HG03139 (cell line): ENCODE data around the gene PPP1CA.
"Not testable (repeated sequence)": the region's sequence is repeated elsewhere in the genome, so short reads cannot be mapped to it uniquely, and the experiment has no call there.

Source experiments
- ATAC-seq: cut with Tn5 transposase; IDR thresholded peaks from one replicate; pipeline ENCODE4 v1.9.1; 2021; ENCODE audit not compliant: unreplicated experiment

PPP1CA gene

DNA sequence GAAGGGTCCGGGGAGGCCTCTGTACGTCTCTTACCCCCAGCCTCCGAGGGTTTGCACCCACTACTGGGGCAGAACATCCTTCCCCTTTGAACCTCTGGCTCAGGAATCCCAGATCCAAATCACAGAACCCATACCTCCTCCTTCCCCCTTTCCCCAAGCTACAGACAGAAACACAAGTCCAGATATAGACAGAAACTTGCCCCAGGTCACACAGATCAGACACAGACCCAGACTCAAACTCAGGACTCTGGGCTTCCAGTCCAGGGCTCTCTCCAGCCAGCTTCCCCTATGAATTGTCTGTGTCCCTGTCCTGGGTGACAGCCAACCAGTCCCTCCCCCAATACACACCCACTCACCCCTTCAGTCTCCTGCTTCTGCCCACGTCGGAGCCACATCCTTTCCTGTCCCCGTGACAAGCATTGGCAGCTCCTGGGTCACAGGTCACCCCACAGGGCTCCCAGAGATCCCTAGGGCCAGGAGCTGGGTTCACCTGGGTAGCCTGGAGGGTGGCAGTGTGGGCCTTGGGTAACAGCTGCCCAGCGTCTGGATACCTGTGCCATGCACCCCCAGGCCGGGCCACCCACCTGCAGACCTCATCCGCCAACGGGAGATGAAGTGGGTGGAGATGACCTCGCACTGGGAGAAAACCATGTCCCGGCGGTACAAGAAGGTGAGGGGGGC is 3.0 kb upstream of the PPP1CA start:
- no peak for ATAC-seq

DNA sequence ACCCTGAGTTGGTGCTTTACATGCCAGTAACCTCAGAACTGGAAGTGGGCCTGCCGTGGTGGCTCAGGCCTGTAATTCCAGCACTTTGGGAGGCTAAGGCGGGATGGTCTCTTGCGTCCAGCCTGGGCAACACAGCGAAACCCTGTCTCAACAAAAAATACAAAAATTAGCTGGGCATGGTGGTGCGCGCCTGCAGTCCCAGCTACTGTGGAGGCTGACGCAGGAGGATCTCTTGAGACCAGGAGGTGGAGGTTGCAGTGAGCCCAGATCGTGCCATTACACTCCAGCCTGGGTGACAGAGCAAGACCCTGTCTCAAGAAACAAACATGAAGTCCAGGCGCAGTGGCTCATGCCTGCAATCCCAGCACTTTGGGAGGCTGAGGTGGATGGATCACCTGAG is 1.4 kb upstream of the PPP1CA start:
- not testable (repeated sequence) for ATAC-seq

DNA sequence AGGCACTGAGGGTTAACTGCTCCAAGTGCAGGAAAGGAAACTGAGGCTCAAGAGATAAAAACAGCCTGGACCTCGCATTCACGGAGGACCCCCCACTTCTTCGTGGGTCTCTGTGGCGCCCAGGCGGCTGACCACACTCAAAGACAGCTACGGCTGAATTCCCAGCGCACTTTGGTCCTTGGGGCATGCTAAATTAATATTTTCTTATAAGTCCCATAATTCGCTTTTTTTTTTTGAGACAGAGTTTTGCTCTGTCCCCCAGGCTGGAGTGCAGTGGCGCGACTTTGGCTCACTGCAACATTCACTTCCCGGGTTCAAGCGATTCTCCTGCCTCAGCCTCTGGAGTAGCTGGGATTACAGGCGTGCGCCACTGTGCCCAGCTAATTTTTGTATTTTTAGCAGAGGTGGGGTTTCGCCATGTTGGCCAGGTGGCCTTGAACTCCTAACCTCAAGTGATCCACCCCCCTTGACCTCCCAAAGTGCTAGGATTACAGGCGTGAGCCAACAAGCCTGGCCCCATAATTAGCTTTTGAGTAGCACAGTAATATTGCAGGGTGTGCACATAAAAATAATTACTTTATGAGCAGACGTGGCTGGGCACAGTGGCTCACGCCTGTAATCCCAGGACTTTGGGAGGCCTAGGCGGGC is 658 bp upstream of the PPP1CA start:
- not testable (repeated sequence) for ATAC-seq

DNA sequence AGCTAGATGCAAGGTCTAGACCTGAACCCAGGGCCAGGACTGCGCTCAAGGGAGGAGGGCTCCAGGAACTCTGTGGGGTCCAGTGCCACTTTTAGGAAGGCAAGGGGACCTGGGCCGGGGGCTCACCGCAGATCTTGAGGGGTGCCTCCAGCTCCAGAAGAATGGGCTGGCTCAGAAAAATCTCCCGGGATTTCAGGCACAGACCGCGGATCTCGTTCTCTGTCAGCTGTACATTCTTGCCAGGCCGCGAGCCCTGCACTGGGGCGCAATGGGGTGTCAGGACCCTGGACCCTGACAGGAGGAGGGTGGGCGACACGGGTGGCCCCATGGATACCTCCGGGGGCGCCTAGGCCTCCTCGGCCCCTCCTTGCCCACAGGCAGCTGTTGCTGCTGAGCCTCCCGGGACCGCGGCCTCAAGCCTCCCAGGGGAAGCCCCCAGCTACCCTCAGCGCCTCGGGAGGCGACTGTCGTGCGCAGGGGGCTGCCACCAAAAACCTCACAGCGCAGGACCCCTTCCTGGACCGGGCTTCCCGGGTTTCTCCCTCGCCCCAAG is 640 bp downstream of the PPP1CA start:
- no peak for ATAC-seq

DNA sequence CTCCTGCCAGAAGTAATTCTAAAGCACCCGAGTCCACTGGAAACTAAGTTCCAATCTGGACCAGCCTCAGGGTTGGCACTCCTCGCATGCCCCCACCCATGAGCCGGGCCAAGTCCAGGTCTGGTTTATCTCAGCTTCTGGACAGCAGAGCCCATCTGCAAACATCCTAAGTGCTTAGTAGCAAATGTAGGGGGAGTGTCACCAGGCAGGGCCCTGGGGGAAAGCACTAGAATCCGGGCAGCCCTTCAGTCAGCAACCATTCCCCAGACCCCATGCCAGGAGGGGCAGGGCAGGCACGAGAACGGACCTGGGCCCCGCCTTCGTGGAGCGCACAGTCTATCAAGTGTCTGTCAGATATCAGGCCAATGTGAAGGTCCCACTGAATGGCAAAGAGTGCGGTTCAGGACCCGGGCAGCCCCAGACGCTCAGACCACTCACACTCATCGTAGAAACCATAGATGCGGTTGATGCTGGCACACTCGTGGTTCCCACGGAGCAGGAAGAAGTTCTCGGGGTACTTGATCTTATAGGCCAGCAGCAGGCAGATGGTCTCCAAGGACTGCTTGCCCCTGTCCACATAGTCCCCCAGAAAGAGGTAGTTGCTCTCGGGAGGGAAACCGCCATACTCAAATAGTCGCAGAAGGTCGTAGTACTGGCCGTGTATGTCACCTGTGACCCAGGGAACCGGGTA is 1.3 kb downstream of the PPP1CA start:
- no peak for ATAC-seq

DNA sequence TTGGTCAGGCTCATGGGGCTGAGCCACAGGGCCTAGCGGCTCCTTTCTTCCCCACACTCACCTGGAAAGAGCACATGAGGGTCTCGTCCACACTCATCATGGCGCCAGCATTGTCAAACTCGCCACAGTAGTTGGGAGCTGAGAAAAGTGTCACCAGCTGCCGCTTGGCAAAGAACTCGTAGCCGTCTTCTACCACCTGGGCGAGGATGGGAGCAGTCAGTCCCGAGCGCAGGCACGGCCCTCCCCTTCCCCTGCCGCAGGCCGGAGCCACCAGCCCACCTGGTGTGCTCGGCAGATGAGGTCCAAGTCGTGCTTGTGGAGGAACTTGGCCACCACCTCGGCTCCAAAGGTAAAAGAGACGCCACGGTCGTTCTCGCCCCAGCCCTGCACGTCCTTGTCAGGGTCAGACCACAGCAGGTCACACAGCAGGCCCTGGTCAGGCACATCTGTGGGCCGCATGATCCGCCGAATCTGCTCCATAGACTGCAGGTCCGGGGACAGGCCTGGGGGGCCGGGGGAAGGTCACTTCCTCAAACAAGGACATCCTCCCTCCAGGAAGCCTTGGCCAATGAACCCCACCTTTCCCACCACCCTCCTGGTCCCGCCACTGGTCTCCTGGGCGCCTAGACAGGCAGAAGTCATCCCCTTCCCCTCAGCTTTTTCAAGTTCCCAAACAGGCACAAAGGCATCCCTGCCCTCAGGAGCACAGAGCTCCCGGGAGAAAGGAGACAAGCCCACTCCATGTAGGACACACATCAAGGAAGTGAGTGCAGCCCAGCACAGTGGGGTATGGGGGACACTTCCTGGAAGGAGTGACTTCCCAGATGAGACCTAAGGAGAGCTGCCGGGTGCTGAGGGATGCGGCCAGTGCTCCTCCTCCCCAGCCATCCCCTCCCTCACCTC is 2.7 kb downstream of the PPP1CA start:
- ATAC-seq = no peak

DNA sequence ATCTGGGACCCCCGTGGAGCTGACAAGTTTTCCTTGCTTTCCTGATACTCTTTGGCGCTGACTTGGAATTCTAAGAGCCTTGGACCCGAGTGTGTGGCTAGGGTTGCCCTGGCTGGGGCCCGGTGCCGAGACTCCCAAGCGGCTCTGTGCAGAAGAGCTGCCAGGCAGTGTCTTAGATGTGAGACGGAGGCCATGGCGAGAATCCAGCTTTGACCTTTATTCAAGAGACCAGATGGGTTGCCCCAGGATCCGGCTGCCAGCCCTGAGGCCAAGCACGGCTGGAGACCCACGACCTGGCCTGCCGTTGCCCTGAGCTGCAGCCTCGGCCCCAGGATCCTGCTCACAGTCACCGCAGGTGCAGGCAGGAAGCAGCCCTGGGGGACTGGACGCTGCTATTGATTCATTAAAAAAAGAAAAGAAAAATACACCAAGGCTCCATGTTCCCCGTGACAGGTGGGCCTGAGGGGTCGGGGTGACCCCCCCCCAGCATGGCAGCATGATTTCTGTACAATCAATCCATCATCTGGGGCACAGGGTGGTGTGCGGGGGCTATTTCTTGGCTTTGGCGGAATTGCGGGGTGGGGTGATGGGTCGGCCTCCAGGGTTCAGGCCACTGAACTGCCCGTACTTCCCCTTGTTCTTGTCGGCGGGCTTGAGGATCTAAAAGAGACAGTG is 3.5 kb downstream of the PPP1CA start:
- no peak for ATAC-seq

DNA sequence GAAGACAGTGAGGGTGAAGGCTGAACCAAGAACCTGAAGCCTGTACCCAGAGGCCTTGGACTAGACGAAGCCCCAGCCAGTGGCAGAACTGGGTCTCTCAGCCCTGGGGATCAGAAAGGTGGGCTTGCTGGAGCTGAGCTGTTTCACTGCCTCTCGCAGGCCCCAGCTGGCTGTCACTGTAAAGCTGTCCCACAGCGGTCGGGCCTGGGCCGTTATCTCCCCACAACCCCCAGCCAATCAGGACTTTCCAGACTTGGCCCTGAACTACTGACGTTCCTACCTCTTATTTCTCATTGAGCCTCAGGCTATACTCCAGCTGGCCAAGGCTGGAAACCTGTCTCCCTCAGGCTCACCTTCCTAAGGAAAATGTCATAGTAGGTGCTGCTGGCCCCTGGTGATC is 4.1 kb downstream of the PPP1CA start:
- ATAC-seq = no peak

DNA sequence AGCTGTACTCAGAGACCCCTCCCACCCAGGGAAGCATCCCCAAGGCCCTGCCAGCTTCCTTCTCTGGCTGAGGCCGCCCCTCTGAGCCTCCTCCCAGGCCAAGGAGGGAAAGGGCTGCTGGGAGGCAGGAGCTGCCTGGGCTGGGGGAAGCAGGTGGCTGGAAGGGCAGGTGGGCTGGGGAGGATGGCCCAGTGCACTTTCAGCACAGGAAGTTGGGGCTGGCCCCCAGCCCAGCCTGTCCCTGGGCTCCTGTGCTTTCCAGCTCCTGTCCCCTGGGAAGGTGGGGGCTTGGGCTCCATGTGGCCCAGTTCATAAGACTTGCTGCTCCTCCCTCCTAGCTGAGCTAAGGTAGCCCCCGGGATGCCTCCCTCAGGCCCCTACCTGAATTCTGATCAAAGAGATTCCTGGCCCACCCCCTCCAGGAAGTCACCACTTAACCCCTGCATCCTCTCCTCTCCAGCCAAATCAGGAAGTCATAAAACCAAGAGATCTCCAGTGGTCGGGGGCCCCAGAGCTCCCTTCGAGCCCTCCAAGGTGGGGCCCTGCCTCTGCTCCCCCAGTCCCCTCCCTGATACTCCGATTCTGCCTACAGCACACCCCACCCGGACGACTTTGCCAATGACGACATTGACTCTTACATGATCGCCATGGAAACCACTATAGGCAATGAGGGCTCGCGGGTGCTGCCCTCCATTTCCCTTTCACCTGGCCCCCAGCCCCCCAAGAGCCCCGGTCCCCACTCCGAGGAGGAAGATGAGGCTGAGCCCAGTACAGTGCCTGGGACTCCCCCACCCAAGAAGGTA is 4.9 kb downstream of the PPP1CA start:
- ATAC-seq = no peak

DNA sequence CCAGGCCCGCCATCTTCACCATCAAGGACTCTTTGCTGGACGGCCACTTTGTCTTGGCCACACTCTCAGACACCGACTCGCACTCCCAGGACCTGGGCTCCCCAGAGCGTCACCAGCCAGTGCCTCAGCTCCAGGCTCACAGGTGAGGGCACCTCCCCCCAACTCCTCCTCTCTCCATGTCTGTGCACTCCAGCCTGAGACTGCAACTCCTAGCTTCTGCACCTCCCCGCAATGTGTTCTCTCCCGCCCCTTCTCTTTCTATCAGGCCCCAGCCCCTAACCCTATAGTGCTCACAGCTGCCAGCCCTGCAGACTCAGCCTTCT is 5.4 kb downstream of the PPP1CA start:
- no peak for ATAC-seq

DNA sequence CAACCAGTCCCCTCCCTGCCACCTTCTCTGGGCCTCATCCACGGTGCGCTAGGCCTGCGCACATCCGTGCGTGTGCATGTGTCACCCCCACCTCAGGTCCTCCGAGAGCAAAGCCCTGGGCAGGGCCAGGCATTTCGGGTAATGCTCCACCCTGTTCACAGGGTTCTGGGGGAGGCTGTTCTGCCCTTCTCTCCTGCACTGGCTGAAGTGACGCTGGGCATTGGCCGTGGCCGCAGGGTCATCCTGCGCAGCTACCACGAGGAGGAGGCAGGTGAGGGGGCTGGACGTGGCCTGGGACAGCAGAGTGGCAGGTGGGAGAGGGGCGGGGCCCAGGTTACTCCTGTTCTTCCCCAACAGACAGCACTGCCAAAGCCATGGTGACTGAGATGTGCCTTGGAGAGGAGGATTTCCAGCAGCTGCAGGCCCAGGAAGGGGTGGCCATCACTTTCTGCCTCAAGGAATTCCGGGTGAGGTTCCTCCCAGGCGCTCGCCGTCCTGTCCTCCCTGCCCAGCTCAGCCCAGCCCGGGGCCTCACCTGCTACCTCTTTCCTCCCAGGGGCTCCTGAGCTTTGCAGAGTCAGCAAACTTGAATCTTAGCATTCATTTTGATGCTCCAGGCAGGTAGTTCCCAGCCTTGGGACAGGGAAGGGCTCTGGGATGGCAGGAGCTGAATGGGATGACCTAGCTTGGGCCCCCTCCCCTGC is 6.0 kb downstream of the PPP1CA start:
- no peak for ATAC-seq

DNA sequence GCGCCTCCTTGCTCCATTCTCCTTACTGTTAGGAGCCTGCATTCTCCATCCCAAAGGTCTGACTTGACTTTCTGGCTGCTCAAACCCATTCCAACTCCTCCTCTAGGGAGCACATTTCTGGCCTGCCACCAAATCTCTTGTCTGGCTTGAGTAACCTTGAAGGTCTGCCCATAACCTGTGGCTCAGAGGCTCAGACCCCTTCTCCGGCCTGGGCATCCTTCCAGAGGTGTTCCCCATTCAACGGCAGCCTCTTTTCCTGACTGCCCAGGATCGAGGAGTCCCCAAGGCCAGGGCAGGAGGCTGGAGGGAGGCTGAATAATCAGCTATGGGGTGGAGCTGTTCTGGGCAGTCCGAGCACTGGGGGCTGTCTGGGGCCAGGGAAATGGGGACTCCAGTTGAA is 7.7 kb downstream of the PPP1CA start:
- no peak for ATAC-seq

DNA sequence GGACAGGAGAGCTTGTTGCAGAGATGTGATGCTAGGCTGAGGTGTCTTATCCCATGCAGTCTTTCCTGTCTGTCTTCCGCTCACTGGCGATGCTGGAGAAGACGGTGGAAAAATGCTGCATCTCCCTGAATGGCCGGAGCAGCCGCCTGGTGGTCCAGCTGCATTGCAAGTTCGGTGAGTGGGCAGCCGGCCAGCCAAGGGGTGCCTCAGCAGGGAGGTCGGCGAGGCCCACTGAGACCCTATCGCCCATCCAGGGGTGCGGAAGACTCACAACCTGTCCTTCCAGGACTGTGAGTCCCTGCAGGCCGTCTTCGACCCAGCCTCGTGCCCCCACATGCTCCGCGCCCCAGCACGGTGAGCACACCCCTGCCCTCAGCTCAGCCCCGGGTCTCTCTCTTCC is 8.2 kb downstream of the PPP1CA start:
- ATAC-seq = no peak

DNA sequence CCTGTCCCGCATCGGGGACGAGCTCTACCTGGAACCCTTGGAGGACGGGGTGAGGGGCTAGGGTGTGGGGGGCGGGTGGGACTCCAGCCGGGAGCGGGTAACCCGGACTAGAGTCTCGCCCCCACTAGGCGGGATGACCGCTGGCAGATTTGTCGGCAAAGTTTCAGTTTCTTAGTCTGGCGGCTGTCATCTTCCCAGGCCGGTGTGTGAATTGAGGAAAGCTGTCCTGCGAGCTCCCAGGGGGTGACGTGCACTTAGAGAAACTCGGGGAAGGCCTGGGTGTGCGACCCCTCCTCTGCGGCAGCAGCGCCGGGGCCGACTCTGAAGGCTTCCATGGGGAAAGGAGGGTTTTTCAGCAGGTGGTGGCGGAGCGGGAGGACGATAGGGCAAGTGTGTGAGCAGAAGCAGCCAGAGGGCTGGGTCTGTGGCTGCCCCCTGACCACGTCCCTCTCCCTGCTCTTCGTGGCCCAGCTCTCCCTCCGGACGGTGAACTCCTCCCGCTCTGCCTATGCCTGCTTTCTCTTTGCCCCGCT is 9.4 kb downstream of the PPP1CA start:
- peak; percentile 5 for ATAC-seq

DNA sequence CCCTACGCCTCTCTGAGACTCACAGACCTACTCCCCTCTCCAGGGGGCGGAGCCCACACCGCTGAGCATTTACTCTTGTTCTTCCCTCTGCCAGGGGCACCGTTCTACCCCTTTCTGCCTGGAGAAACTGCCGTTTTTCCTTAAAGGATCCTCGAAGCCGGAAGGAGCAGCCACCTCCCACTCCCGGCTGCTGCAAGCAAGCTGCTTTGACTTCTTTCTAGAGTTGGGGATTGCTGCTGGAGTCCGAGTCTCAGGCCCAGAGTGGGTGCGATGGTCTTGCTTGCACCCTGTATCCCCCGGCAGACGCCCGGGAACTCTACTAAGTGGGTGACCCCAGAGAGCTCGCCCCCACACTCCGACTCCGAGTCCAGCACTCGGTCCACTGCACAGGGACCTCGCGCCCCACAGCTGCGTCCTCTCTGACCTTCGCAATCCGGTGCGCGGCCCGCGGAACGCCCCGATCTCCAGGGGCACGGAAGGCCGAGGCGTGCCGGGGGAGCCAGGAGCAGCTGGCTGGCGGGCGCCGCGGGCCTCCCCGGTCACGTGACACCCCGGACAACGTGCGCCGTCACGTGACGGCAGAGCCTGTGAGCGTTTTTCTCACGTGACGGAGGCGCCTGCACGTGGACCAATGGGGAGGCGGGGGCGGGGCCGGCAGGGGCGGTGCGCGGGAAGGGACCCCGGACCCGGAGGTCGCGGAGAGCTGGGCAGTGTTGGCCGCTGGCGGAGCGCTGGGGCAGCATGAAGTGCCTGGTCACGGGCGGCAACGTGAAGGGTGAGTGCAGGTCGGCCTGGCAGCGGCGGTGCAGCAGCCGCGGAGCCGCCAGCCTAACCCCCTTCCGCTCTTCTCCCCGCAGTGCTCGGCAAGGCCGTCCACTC is 10.1 kb downstream of the PPP1CA start, which contains the start of gene RAD9A:
TSS of gene RAD9A (plus strand) at position 683 of the 879 bp plus-strand sequence. CDS start at position 742, 59 bp downstream.
- peak; percentile 60 for ATAC-seq

DNA sequence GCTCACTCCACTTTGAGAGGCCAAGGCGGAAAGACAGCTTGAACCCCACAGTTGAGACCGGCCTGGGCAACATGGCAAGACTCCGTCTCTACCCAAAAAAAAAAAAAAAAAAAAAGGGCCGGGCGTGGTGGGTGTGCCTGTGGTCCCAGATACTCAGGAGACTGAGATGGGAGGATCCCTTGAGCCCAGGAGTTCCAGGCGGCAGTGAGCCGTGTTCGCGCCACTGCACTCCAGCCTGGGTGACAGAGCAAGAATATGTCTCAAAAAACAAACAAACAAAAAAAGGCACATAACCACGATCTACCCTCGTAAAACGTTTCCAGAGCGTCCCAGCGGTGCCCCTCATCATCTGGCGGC is 10.7 kb downstream of the PPP1CA start:
- ATAC-seq = no peak

DNA sequence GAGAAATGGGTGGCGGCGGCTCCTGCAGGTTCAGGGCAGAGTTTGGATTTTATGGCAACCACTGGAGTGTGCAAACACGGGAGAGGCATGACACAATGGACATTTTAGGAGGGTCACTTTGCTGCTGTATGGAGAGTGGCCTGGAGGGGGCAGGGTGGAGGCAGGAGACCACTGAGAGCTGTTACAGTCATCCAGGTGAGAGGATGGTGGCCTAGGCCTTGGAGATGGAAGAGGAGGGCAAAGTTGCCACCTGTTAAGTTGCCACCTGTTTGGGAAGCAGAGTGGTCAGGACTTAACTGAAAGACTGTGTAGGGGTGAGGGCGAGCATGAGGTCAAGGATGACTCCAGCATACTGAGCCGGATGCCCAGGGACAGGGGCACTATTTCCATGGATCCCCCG is 12.2 kb downstream of the PPP1CA start:
- ATAC-seq = no peak

DNA sequence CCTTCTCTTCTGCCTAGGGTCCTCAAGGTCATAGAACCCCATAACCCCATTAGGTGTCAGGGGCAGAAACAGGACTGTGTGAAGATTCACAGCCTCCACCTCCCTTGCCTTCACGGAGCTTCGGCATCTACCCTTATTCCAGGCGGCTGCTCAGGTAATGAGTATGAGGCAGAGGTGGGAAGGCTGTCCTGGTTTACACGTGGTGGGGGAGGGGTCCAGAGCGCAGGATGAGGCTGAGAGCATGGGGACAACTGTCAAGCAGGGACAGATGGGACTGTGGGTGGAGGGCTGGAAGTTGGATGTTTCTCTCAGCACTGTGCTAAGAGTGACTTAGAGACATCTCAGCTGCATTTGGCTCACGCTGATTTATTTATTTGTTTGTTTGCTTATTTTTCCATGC is 14.1 kb downstream of the PPP1CA start:
- no peak for ATAC-seq
